Adipocyte (in vitro differentiated cells): ENCODE data around the gene GHR.

Experiments used
- DNase-seq: peaks from one replicate; pipeline ENCODE4 v3.0.0-alpha.2; 2015; ENCODE audit warnings: low read depth
- H3K27me3 ChIP-seq: replicated peaks from 2 replicates; pipeline ENCODE4 v1.7.0; 2013; ENCODE audit warnings: mild to moderate bottlenecking, low read length, moderate library complexity; ENCODE audit not compliant: control insufficient read depth, insufficient read depth
- H3K36me3 ChIP-seq: 2 replicates; pipeline ENCODE4 v1.7.0; 2013; ENCODE audit warnings: low read length, mild to moderate bottlenecking, moderate library complexity; ENCODE audit not compliant: control insufficient read depth, insufficient read depth, severe bottlenecking
- H3K4me1 ChIP-seq: 2 replicates; pipeline ENCODE4 v1.7.0; 2013; ENCODE audit warnings: mild to moderate bottlenecking, low read length, moderate library complexity; ENCODE audit not compliant: control insufficient read depth, insufficient read depth
- H3K4me3 ChIP-seq: 2 replicates; pipeline ENCODE4 v1.7.0; 2013; ENCODE audit warnings: mild to moderate bottlenecking, low read length, moderate library complexity
- H3K9ac ChIP-seq: 2 replicates; pipeline ENCODE4 v1.7.0; 2013; ENCODE audit warnings: mild to moderate bottlenecking, low read length, moderate library complexity
- H3K9me3 ChIP-seq: 2 replicates; pipeline ENCODE4 v1.7.0; 2013; ENCODE audit warnings: mild to moderate bottlenecking, low read length, moderate library complexity; ENCODE audit not compliant: control insufficient read depth

The GHR gene

GRCh38 chr5:42545038-42545437 is 121.8 kb downstream of the GHR start:
- H3K4me3 ChIP-seq = no peak overlapping the region
- H3K36me3 ChIP-seq = peaks cover 1% of the 10 kb centered on the region
- peaks cover 4% of the 10 kb centered on the region for H3K9me3 ChIP-seq
- no peak for DNase-seq
- no peak overlapping the region for H3K9ac ChIP-seq
- peaks cover 22% of the 10 kb centered on the region for H3K4me1 ChIP-seq
- no peaks in the 10 kb centered on the region for H3K27me3 ChIP-seq

- H3K9me3 ChIP-seq = no peaks in the 10 kb centered on the region
- no peaks in the 10 kb centered on the region for H3K27me3 ChIP-seq
- H3K4me3 ChIP-seq = no peak overlapping the region
- H3K36me3 ChIP-seq = no peaks in the 10 kb centered on the region
- DNase-seq = no peak
- H3K9ac ChIP-seq = no peak overlapping the region
- H3K4me1 ChIP-seq = peaks cover 22% of the 10 kb centered on the region
Observed at GRCh38 chr5:42547141-42547540, 123.9 kb downstream of the GHR start.

- Histone ChIP-seq H3K9ac (peak overlapping the region; percentile 12), H3K4me1 (peaks cover 22% of the 10 kb centered on the region), H3K4me3 (no peak overlapping the region), H3K27me3 (no peaks in the 10 kb centered on the region), H3K9me3 (no peaks in the 10 kb centered on the region), H3K36me3 (no peaks in the 10 kb centered on the region)
- DNase-seq = no peak
Observed at GRCh38 chr5:42547894-42548293, 124.7 kb downstream of the GHR start.

DNA sequence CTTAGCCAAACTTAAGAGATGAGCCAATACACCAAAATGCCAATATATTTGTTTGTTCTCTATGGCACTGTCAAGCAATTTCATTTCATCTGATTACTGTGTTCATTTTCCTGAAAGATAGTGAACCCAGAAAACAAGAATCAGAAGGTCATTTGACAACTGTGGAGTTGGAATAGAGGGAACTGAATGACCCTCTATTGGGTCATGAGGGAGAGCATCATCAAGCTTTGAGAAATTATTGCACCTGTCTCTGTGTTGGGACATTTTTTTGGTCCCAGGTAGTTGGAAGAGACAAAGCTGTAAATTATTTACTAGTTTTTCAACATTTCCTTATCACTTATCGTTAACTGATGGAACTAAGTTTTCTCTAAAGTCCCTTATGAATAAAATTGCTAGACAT is 129.4 kb downstream of the GHR start:
- Histone ChIP-seq H3K4me1 (peaks cover 13% of the 10 kb centered on the region), H3K9ac (no peak overlapping the region), H3K27me3 (no peaks in the 10 kb centered on the region), H3K9me3 (no peaks in the 10 kb centered on the region), H3K4me3 (no peak overlapping the region), H3K36me3 (no peaks in the 10 kb centered on the region)
- no peak for DNase-seq

GRCh38 chr5:42553461-42553860 is 130.2 kb downstream of the GHR start:
- no peaks in the 10 kb centered on the region for H3K27me3 ChIP-seq
- no peaks in the 10 kb centered on the region for H3K9me3 ChIP-seq
- H3K4me1 ChIP-seq = peaks cover 4% of the 10 kb centered on the region
- no peak for DNase-seq
- H3K4me3 ChIP-seq = no peak overlapping the region
- H3K9ac ChIP-seq = no peak overlapping the region
- no peaks in the 10 kb centered on the region for H3K36me3 ChIP-seq

DNA sequence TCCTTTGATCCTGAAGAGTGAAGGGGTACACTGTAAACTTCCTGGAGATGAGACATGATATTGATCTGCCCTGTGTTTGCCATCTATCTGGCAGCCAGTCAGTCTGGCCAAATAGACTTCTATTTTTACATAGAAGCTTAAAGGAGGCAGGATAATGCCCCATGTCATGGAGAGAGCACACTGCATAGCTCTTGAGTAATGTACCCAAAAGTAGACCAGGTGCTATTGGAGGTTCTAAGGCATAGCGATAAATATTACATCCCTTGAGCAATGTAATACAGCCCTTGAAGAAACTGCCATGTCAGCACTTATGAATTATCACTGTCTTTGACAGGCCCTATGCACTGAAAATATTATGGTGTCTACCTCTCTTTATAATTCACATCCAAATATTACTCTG is 131.8 kb downstream of the GHR start:
- Histone ChIP-seq H3K9ac (no peak overlapping the region), H3K36me3 (no peaks in the 10 kb centered on the region), H3K9me3 (no peaks in the 10 kb centered on the region), H3K27me3 (no peaks in the 10 kb centered on the region), H3K4me3 (no peak overlapping the region), H3K4me1 (no peaks in the 10 kb centered on the region)
- no peak for DNase-seq

DNA sequence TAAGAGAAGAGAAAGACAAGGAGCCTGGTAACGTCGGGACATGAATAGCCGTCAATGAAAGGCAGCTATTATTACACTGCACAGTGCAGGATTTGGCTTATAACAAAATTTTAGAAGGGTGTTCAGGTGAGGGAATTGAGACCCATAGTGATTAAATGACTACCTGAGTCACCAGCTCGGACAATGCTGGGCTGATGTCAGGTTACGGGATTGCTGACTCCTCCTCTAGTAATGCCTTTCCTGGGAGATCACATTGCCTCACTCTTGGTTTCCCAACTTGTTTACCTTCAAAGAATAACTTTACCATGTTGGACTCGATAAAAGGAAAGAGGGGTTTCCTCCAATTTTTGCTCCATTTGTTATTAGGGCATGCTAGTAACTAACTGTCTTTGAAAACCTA is 132.6 kb downstream of the GHR start:
- Histone ChIP-seq H3K27me3 (no peaks in the 10 kb centered on the region), H3K4me3 (no peak overlapping the region), H3K9me3 (no peaks in the 10 kb centered on the region), H3K9ac (no peak overlapping the region), H3K36me3 (peaks cover 3% of the 10 kb centered on the region), H3K4me1 (no peaks in the 10 kb centered on the region)
- no peak for DNase-seq

GRCh38 chr5:42557689-42558088 is 134.4 kb downstream of the GHR start:
- Histone ChIP-seq H3K4me3 (no peak overlapping the region), H3K27me3 (no peaks in the 10 kb centered on the region), H3K9ac (no peak overlapping the region), H3K4me1 (peaks cover 9% of the 10 kb centered on the region), H3K36me3 (peaks cover 3% of the 10 kb centered on the region), H3K9me3 (no peaks in the 10 kb centered on the region)
- no peak for DNase-seq

DNA sequence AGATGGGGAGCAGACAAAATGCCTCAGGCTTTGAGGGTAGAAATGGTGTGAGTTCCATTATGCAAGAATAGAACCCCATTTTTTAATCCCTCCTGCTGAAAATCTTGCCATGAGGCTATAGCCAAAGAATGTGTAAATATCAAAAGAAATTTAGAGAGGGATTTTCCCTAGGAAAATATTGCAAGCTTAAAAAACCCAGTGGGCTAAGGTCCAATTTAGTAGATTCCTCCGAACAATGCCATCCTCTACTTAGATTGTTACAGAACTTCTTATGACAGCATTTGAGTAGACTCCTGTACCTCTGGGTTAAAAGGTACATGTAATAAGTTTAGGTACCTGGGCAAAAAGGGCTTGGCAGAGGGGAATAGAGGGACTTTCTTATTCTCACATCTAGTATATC is 138.4 kb downstream of the GHR start:
- H3K4me3 ChIP-seq = no peak overlapping the region
- H3K4me1 ChIP-seq = peaks cover 29% of the 10 kb centered on the region
- H3K36me3 ChIP-seq = peaks cover 3% of the 10 kb centered on the region
- DNase-seq = no peak
- no peak overlapping the region for H3K9ac ChIP-seq
- H3K27me3 ChIP-seq = no peaks in the 10 kb centered on the region
- H3K9me3 ChIP-seq = no peaks in the 10 kb centered on the region

- Histone ChIP-seq H3K9ac (no peak overlapping the region), H3K27me3 (no peaks in the 10 kb centered on the region), H3K4me3 (no peak overlapping the region), H3K9me3 (no peaks in the 10 kb centered on the region), H3K36me3 (peaks cover 10% of the 10 kb centered on the region), H3K4me1 (peaks cover 46% of the 10 kb centered on the region)
- no peak for DNase-seq
Observed at GRCh38 chr5:42564689-42565356, 141.6 kb downstream of the GHR start.

GRCh38 chr5:42566652-42567295 is 143.5 kb downstream of the GHR start:
- H3K4me3 ChIP-seq = peak overlapping the region; percentile 67
- H3K36me3 ChIP-seq = peaks cover 7% of the 10 kb centered on the region
- DNase-seq = peak; percentile 72
- H3K9ac ChIP-seq = peak overlapping the region; percentile 80
- peaks cover 48% of the 10 kb centered on the region for H3K4me1 ChIP-seq
- no peaks in the 10 kb centered on the region for H3K9me3 ChIP-seq
- no peaks in the 10 kb centered on the region for H3K27me3 ChIP-seq

DNA sequence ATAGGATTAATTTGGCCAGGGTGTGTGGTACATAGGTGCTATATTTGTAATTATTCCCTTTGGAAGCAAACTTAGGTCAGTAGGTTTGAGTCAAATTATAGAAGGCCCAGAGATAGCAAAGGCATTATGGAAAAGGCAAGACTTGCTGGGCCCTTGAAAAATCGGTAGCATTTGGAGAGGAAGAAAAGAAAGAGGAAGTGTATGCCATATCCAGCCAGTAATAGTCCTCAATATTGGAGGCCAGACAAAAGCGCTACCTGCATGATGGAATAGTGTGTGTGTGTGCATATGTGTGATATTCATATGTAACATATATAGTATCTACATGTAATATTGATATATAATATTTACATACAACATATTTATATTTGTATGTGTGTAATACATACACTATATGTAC is 146.1 kb downstream of the GHR start:
- Histone ChIP-seq H3K27me3 (no peaks in the 10 kb centered on the region), H3K36me3 (peaks cover 30% of the 10 kb centered on the region), H3K9ac (no peak overlapping the region), H3K4me3 (no peak overlapping the region), H3K4me1 (peaks cover 49% of the 10 kb centered on the region), H3K9me3 (no peaks in the 10 kb centered on the region)
- no peak for DNase-seq
